Ramos (cell line): ENCODE data around the gene AMOTL1.

Experiments used
- in situ Hi-C: fragments of 300-500 bp; cut with MboI; formaldehyde crosslinking; loops from one replicate; pipeline ENCODE4 v1.14.3; 2022; ENCODE audit warnings: low sequenced_read_pairs; ENCODE audit not compliant: unreplicated experiment

The AMOTL1 gene

GRCh38 chr11:94741022-94741679 lies 27.0 kb upstream of the AMOTL1 start:
- in situ Hi-C loops = no loop called here

DNA sequence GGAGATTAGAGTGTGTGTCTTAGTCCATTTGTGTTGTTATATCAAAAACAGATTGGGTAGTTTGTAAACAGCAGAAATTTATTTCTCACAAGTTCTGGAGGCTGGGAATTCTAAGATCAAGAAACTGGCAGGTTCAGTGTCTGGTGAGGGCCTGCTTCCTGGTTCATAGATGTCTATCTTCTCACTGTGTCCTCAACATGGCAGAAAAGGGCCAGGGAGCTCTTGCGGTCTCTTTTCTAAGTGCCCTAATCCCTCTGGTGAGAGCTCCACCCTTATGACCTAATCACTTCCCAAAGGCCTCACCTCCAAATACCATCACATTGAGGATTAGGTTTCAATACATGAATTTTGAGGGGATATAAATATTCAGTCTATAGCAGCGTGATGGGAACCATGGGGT lies 25.5 kb upstream of the AMOTL1 start:
- in situ Hi-C loops = no loop called here

DNA sequence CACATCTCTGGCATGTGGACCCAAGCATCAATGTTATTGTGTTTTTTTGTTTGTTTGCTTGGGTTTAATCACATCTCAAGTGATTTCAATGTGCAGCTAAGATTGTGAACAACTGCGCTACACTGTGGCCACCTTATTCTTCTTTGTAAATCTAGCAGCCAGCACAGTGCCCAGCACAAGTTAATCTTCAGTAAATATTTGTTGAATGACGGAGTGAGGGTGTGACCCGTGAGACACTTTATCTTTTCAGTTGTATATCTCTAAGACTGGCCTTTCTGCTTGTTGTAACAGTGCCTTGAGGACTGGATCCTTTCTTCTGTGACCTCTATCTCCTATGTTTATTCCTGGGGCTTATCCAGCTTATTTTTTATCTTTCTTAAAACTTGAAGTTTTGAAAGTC lies 21.4 kb upstream of the AMOTL1 start:
- in situ Hi-C loops = no loop called here

DNA sequence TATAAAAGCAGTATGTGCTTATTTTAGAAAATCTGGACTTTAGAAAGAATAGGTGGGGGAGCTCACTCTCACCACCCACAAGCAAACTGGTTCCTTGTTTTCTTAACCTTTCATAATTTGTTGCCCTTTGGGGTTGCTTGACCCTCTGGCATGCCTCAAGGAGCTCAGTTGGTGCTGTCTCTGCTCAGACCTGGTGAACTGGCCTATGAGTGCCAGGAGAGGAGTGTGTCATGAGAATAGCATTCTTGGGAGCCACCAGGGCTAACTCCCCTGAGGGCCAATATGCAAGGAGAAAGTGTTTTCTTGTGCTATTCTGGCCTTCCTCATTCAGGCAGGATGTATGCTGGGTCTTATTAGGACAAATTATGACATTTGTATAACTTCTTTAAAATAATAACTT lies 21.0 kb upstream of the AMOTL1 start:
- in situ Hi-C loops = no loop called here

- in situ Hi-C loops = no loop called here
These were observed 20.5 kb upstream of the AMOTL1 start for GRCh38 chr11:94747601-94748041.

- in situ Hi-C loops = no loop called here
These were observed 18.8 kb upstream of the AMOTL1 start for GRCh38 chr11:94749369-94749768.

DNA sequence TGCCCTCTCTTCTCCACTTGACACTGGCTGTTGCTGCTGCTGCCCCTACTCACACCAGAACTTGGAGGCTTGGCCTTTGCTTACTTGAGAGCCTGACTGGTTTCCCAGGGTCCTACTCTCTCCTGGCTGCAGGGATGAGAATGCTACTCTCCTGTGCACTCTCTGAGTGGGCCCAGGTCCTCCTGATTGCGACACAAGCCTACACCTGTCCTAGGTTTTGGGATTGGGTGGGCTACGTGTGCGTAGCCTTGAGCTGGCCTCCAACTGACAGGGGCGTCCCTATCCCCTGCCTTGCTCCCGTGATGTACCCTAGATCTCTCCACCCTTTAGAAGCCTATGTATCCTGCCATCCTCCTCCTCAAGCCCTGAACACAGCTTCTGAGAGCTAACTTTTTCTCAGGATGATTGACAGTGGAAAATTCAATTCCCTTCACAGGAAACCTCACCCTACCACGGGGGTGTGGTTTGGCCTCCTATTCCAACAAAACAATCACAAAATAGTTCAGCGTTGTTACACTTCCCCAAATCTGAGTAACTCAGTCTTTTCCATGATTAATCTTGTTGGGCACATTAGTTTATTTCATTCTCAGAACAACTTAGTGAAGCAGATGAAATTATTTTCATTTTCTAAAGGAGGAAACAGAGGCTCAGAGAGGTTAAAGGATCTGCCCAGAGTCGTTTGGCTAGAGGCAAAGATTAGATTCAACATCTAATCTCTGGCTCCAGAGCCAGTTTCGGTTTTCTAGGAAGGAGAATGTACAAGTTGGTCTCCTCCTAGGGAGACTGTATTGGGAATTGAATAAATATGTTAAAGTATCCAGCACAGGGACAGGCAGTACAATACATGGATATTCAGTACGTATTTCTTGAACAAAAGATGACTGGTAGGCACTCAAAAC lies 17.6 kb upstream of the AMOTL1 start:
- in situ Hi-C loops = no loop called here

GRCh38 chr11:94751218-94751609 lies 16.9 kb upstream of the AMOTL1 start:
- in situ Hi-C loops = no loop called here

- in situ Hi-C loops = no loop called here
These were observed 16.4 kb upstream of the AMOTL1 start for GRCh38 chr11:94751786-94752185.

DNA sequence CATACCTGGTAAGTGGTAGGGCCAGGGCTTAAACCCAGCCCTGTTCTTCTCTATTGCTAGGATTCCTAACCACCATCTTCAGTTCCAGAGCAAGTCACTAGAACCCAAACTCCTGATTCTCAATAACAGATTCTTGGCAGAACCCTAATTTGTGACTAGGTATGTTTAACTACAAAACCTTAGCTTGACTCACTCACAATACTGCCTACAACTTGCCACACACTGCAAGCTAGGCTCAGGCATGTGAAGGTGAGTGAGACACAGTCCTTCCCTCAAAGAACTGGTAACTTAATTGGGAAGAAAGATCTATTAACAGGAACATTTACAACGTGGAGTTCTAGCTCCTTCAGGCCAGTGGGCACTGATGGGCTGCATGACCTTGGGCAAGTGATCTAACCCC lies 14.5 kb upstream of the AMOTL1 start:
- in situ Hi-C loops = no loop called here

GRCh38 chr11:94754335-94754734 lies 13.8 kb upstream of the AMOTL1 start:
- in situ Hi-C loops = no loop called here

- in situ Hi-C loops = no loop called here
These were observed 13.3 kb upstream of the AMOTL1 start for GRCh38 chr11:94754819-94755218.

- in situ Hi-C loops = no loop called here
These were observed 12.7 kb upstream of the AMOTL1 start for GRCh38 chr11:94755494-94755893.

- in situ Hi-C loops = no loop called here
These were observed 11.0 kb upstream of the AMOTL1 start for GRCh38 chr11:94757037-94757735.

DNA sequence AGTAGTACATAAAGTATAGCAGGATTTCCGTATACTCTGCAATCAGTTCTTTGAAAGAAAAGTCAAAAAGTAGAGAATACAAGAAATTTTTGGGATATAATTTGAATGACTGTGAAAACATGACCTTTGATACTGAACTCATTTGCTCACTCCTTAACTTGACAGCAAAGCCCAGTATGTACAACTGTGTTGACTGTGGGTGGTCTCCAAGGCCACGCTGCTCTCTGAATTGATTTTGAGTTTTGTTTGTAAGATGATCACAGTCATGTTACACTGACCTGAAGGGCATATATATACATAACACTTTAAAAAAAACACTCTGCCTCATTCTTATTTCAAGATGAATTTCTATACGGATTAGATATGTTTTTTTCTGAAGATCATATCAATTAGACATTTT lies 9.5 kb upstream of the AMOTL1 start:
- in situ Hi-C loops = no loop called here

DNA sequence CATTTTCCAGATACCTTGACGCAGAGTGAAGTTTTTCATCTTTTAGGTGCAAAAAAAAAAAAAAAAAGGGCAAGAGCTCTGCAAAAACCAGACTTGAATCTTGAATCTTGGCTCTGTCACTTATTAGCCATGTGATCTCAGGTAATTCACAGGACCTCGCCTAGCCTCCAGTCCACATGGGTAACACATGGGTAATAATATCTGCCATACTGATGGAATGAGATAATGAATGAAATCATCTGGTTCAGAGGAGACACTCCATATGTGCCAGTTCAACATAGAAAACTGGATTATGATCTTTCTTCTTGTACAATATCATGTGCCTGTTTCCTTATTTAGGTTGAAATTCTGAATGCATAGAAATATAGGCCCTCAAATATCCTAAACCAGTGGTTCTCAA lies 8.6 kb upstream of the AMOTL1 start:
- in situ Hi-C loops = no loop called here

DNA sequence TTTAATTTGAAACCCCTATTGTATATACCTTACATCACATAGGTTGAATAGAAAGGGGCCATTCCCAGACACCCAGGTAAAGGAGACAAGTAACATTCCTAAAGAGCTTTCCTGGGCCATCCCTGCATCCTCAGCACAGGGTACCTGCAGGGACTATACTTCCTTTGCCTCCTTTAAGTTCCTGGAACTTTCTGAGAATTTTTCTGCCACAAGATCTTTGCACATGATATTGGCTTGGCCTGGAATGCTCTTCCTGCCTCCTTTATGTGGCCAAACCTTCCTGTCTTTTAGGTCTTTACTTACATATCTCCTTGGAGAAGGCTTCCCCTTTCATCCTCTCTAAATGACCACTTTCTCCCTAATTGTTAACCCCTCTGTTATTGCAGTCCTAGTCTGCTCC lies 7.9 kb upstream of the AMOTL1 start:
- in situ Hi-C loops = no loop called here

- in situ Hi-C loops = no loop called here
These were observed 5.9 kb upstream of the AMOTL1 start for GRCh38 chr11:94762208-94762607.

DNA sequence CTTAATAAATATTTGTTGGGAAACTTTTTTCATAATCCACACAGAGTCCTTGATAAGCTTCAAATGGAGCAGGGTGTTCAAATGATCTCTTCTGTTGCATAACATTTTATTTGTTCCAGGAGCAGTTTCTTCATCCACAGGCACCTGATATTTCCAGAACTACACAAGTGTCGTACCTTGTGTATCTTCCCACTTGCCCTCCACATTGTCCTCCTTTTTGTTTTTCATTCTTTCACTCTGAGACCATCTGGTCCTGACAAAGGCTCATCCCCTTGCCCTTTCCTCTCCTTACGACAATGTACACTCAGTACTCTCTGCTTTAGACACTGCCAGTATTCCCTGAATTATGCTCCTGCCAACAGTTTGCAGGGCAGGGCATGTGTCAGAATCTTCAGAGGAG lies 5.2 kb upstream of the AMOTL1 start:
- in situ Hi-C loops = no loop called here

- in situ Hi-C loops = no loop called here
These were observed 1.4 kb upstream of the AMOTL1 start for GRCh38 chr11:94766713-94767206.

GRCh38 chr11:94767291-94767690 lies 865 bp upstream of the AMOTL1 start:
- in situ Hi-C loops = no loop called here
